ENCODE measurements around the gene TPCN2. TPM values are rescaled to one million over a fixed set of nuclear protein-coding genes. Genes with fewer than 3 reads are reported as not detected.

The TPCN2 gene
- total and polyA plus RNA-seq, 2 of the 4 experiments (the other 2 are of a cell fraction) = 3.4 to 8.0 TPM

- Histone ChIP-seq H2BK15ac (ENCODE audit: low read depth, low read length) (no peak overlapping the region), H4K91ac (ENCODE audit: insufficient read depth, low read depth, low read length) (no peak overlapping the region), H4K5ac (ENCODE audit: low read depth, low read length) (no peak overlapping the region), H3K9me3 (ENCODE audit: control insufficient read depth, insufficient read depth, low read length) (no peaks in the 10 kb centered on the region), H2AK9ac (replicated peaks; ENCODE audit: low read depth, low read length, poor library complexity) (no peak overlapping the region), H3K18ac (ENCODE audit: low read depth, low read length) (no peak overlapping the region), H3K4me1 (ENCODE audit: control insufficient read depth, insufficient read depth, low read length) (peaks cover 39% of the 10 kb centered on the region), H3K27ac (ENCODE audit: insufficient read depth, low read length) (no peak overlapping the region), H3K9ac (ENCODE audit: low read depth, low read length) (no peak overlapping the region), H4K20me1 (ENCODE audit: insufficient read depth, low read length) (peaks cover 8% of the 10 kb centered on the region), H2AFZ (replicated peaks; ENCODE audit: low read length, poor library complexity) (no peak overlapping the region), H3K4me2 (ENCODE audit: low read depth, low read length) (no peak overlapping the region), H3K79me1 (ENCODE audit: low read depth in 1 of 2, low read length in 2 of 2) (peaks cover 10 to 44% of the 10 kb centered on the region in 2 experiments), H3K14ac (replicated peaks; ENCODE audit: low read depth, low read length) (no peak overlapping the region), H3K56ac (ENCODE audit: extremely low read depth, insufficient read depth, low read length) (no peak overlapping the region), H3K27me3 (ENCODE audit: control insufficient read depth, insufficient read depth, low read length) (no peaks in the 10 kb centered on the region), H2AK5ac (ENCODE audit: low read depth, low read length) (no peak overlapping the region), H2BK5ac (ENCODE audit: low read depth, low read length, poor library complexity, severe bottlenecking) (no peak overlapping the region), H3K23ac (ENCODE audit: low read depth, low read length) (no peak overlapping the region), H4K8ac (ENCODE audit: low read depth in 2 of 2, low read length in 2 of 2) (no peak overlapping the region), H2BK20ac (ENCODE audit: low read depth, low read length) (no peak overlapping the region), H3K36me3 (ENCODE audit: control insufficient read depth, insufficient read depth, low read length) (peaks cover 46% of the 10 kb centered on the region), H3K4ac (ENCODE audit: low read depth, low read length) (no peak overlapping the region), H3K4me3 (ENCODE audit: insufficient read depth, low read depth, low read length) (no peak overlapping the region), H3K9me1 (ENCODE audit: insufficient read depth, low read length) (peaks cover 19% of the 10 kb centered on the region), H2BK120ac (ENCODE audit: low read depth, low read length) (no peak overlapping the region)
- ChIA-PET CTCF (no interaction called here), POLR2A (ENCODE audit: unreplicated experiment) (no interaction called here)
- in situ Hi-C loops (cut with MboI; ENCODE audit: low sequenced_read_pairs) = loop anchor here (5.0 kb wide), 1 partner anchor 78 kb away; no protein-coding TSS in a partner anchor
- TSS peak; percentile 60 for BruUV-seq (replicated peaks)
- TF ChIP-seq MXI1 (IDR thresholded peaks at IDR 0.05; ENCODE audit: borderline replicate concordance, low read depth, low read length) (no peak), FOS (IDR thresholded peaks at IDR 0.05; ENCODE audit: low read depth, low read length) (no peak), SMC3 (IDR thresholded peaks at IDR 0.05; ENCODE audit: low read depth, low read length) (no peak), RCOR1 (IDR thresholded peaks at IDR 0.05; ENCODE audit: insufficient replicate concordance, low read length) (no peak), ELK1 (IDR thresholded peaks at IDR 0.05; ENCODE audit: borderline replicate concordance, low read depth, low read length) (no peak), NFE2L2 (IDR thresholded peaks at IDR 0.05; ENCODE audit: low read depth, low read length) (no peak), BHLHE40 (IDR thresholded peaks at IDR 0.05; ENCODE audit: low read depth, low read length) (no peak)
- DNase-seq (no peak), ATAC-seq (ENCODE audit: low read depth) (no peak)
- intact Hi-C loops (cut with micrococcal nuclease) = loop anchor here (5.0 kb wide), 1 partner anchor 102 kb away; the partner anchor contains the start of genes IGHMBP2 and MRPL21
- WGBS, 2 experiments (ENCODE audit: extremely low coverage in 2 of 2, insufficient read length in 1 of 2) = 100% methylated on average over 1 of the region's 13 CpGs; no CpG with 5 or more reads in 1 of the 2 experiments
- dilution Hi-C loops (cut with HindIII; ENCODE audit: low sequenced_read_pairs, unreplicated experiment) = no loop called here
Observed at GRCh38 chr11:69004411-69005182, 44.1 kb upstream of the TPCN2 start.

Measured in IMR-90 (cell line).